A549 (cell line): ENCODE measurements around the gene PDE8B. TPM values are rescaled to one million over a fixed set of nuclear protein-coding genes. Genes with fewer than 3 reads are reported as not detected.

Source experiments
- ATAC-seq, 2 experiments: fragments of 200-7000 bp in 1 of 2; fragments of >200 bp in 1 of 2; cut with Nextera tagmentation in 1 of 2; cut with Tn5 transposase in 1 of 2; 3 replicates each; pipeline versions ENCODE4 v1.8.0 to v1.9.1; 2018 to 2020; ENCODE audit warnings: mild to moderate bottlenecking in 1 of 2, moderate library complexity in 1 of 2
- CTCF ChIA-PET: fragments of 300-600 bp; sonication (Branson Sonifier 250); formaldehyde crosslinking; extraction: SDS; loops from one replicate; lab custom pipeline; 2021; ENCODE audit warnings: antibody characterized with exemption, inconsistent platforms; lab: Yijun Ruan, JAX
- POLR2A ChIA-PET: fragments of 350-600 bp; formaldehyde crosslinking; extraction: SDS; loops from one replicate; lab custom pipeline; 2021; ENCODE audit warnings: antibody characterized with exemption, inconsistent platforms; lab: Yijun Ruan, JAX
- DNase-seq, 2 experiments: peaks; one replicate each; pipeline versions ENCODE4 v3.0.0 to v3.0.0-alpha.2; 2011 to 2016; ENCODE audit warnings: low read depth in 1 of 2, low spot score in 1 of 2
- FAIRE-seq: peaks from 2 replicates; lab custom pipeline; 2011; peaks lifted over from hg19 to GRCh38; lab: Jason Lieb, UNC
- H3K27ac ChIP-seq, 2 experiments: fragments of >200 bp; sonication (Bioruptor Twin); formaldehyde crosslinking; 3 replicates each; pipeline ENCODE4 v1.5.1; 2016 to 2017
- H3K4me1 ChIP-seq: fragments of >200 bp; sonication (Bioruptor Twin); formaldehyde crosslinking; 3 replicates; pipeline ENCODE4 v1.6.1; 2016
- H3K4me2 ChIP-seq: fragments of >200 bp; sonication (Bioruptor Twin); formaldehyde crosslinking; 3 replicates; pipeline ENCODE4 v1.6.1; 2016
- H3K4me3 ChIP-seq: fragments of >200 bp; sonication (Bioruptor Twin); formaldehyde crosslinking; 3 replicates; pipeline ENCODE4 v1.5.1; 2016
- H3K9me3 ChIP-seq: fragments of >200 bp; sonication (Bioruptor Twin); formaldehyde crosslinking; 3 replicates; pipeline ENCODE4 v1.6.1; 2016
- CEBPB ChIP-seq, 2 experiments: fragments of >200 bp in 1 of 2; sonication (Bioruptor Twin) in 1 of 2; formaldehyde crosslinking in 1 of 2; IDR thresholded peaks; 2 replicates each; pipeline ENCODE4 v1.6.1; 2012 to 2016
- EHMT2 ChIP-seq: fragments of 200-600 bp; sonication (generic); IDR thresholded peaks from 2 replicates; pipeline ENCODE4 v1.6.1; 2016; ENCODE audit warnings: antibody characterized with exemption, low read depth, mild to moderate bottlenecking, moderate library complexity
- FOSL2 ChIP-seq, 2 experiments: fragments of 450-650 bp in 1 of 2; fragments of >200 bp in 1 of 2; sonication (Bioruptor Twin) in 1 of 2; formaldehyde crosslinking; IDR thresholded peaks; 2 replicates each; pipeline versions ENCODE4 v1.5.0 to v1.6.1; 2016 to 2020; ENCODE audit warnings: mild to moderate bottlenecking in 1 of 2, moderate library complexity in 1 of 2
- FOXS1 ChIP-seq: fragments of 250-450 bp; sonication (Bioruptor Pico); IDR thresholded peaks from 2 replicates; pipeline ENCODE4 v1.5.0; 2020; ENCODE audit warnings: mild to moderate bottlenecking, moderate library complexity
- HOXB13 ChIP-seq: fragments of 250-450 bp; sonication (Bioruptor Pico); IDR thresholded peaks from 2 replicates; pipeline ENCODE4 v1.5.0; 2020; ENCODE audit warnings: low read depth, mild to moderate bottlenecking, moderate library complexity
- HOXB5 ChIP-seq: fragments of 250-450 bp; sonication (Bioruptor Pico); IDR thresholded peaks from 2 replicates; pipeline ENCODE4 v1.5.0; 2020; ENCODE audit warnings: mild to moderate bottlenecking, moderate library complexity
- JUNB ChIP-seq: fragments of >200 bp; sonication (Bioruptor Twin); formaldehyde crosslinking; IDR thresholded peaks from 2 replicates; pipeline ENCODE4 v1.6.1; 2016
- MAFK ChIP-seq: fragments of 450-650 bp; IDR thresholded peaks from 2 replicates; pipeline ENCODE4 v1.6.1; 2014; ENCODE audit not compliant: partially characterized antibody
- MAZ ChIP-seq: fragments of 150-350 bp; IDR thresholded peaks from 2 replicates; pipeline ENCODE4 v1.6.1; 2014; ENCODE audit warnings: antibody characterized with exemption, low read depth, low read length, borderline replicate concordance
- MYC ChIP-seq: IDR thresholded peaks from 2 replicates; pipeline ENCODE4 v1.6.1; 2012; ENCODE audit warnings: mild to moderate bottlenecking, inconsistent platforms, low read length, improper control_type of control experiment, borderline replicate concordance
- NFE2L2 ChIP-seq: fragments of 150-350 bp; conservative IDR thresholded peaks from 2 replicates; pipeline ENCODE4 v1.6.1; 2014; ENCODE audit warnings: low read length
- NR3C1 ChIP-seq: fragments of >200 bp; sonication (Bioruptor Twin); formaldehyde crosslinking; IDR thresholded peaks from 3 replicates; pipeline ENCODE4 v1.6.1; 2017
- POLR2A ChIP-seq: IDR thresholded peaks from 2 replicates; pipeline ENCODE4 v1.6.1; 2012; ENCODE audit warnings: mild to moderate bottlenecking, low read length
- RAD21 ChIP-seq, 2 experiments: fragments of >200 bp in 1 of 2; sonication (Bioruptor Twin) in 1 of 2; formaldehyde crosslinking in 1 of 2; IDR thresholded peaks in 1 of 2; conservative IDR thresholded peaks in 1 of 2; 2 replicates in 1 of 2; 3 replicates in 1 of 2; pipeline ENCODE4 v1.6.1; 2012 to 2018; ENCODE audit warnings: inconsistent platforms in 1 of 2
- SMC3 ChIP-seq: fragments of >200 bp; sonication (Bioruptor Twin); formaldehyde crosslinking; IDR thresholded peaks from 3 replicates; pipeline ENCODE4 v1.6.1; 2018; ENCODE audit warnings: inconsistent platforms
- ZC3H11A ChIP-seq: fragments of 450-650 bp; IDR thresholded peaks from 2 replicates; pipeline ENCODE4 v1.6.1; 2014; ENCODE audit warnings: antibody characterized with exemption, mild to moderate bottlenecking
- ZFP36 ChIP-seq: fragments of 450-650 bp; IDR thresholded peaks from 2 replicates; pipeline ENCODE4 v1.6.1; 2014; ENCODE audit warnings: borderline replicate concordance; ENCODE audit not compliant: partially characterized antibody
- ZSCAN20 ChIP-seq: fragments of 250-450 bp; sonication (Bioruptor Pico); IDR thresholded peaks from 2 replicates; pipeline ENCODE4 v1.8.0; 2022; ENCODE audit warnings: mild to moderate bottlenecking, moderate library complexity
- WGBS: methylation state at CpG from one replicate; pipeline ENCODE4 v1.1.6; 2017; ENCODE audit errors: missing lambda C conversion rate; 5-methylcytosine and 5-hydroxymethylcytosine counted together
- polyA plus RNA-seq, 4 experiments: library from polyadenylated mRNA; depleted of rRNA in 3 of 4; stranded (reverse); fragments of >200 nt; fragmentation: RNase III in 1 of 4; extraction: RNeasy Plus Mini Kit Qiagen cat#74134 plus additional on column Dnase treatment in 1 of 4; gene quantifications; 2 replicates in 3 of 4; 3 replicates in 1 of 4; pipeline ENCODE4 v1.2.3, GENCODE V29; 2011 to 2017
- TF ChIP-seq, protein P1 (sequence below): IDR thresholded peaks from 2 replicates; pipeline ENCODE4 v1.6.1; 2012; ENCODE audit warnings: low read depth, borderline replicate concordance
- TF ChIP-seq, protein P2 (sequence below): fragments of >200 bp; sonication (Bioruptor Twin); formaldehyde crosslinking; IDR thresholded peaks from 3 replicates; pipeline ENCODE4 v1.5.1; 2016
- TF ChIP-seq, protein P3 (sequence below): fragments of 150-350 bp; IDR thresholded peaks from 2 replicates; pipeline ENCODE4 v1.6.1; 2014; ENCODE audit warnings: low read depth, mild to moderate bottlenecking, low read length
- TF ChIP-seq, protein P4 (sequence below): fragments of >200 bp; sonication (Bioruptor Twin); formaldehyde crosslinking; IDR thresholded peaks from 2 replicates; pipeline ENCODE4 v1.6.1; 2016

PDE8B gene
- polyA plus RNA-seq, 2 of the 4 experiments (the other 2 are of a cell fraction) = 2.0 to 4.0 TPM

DNA sequence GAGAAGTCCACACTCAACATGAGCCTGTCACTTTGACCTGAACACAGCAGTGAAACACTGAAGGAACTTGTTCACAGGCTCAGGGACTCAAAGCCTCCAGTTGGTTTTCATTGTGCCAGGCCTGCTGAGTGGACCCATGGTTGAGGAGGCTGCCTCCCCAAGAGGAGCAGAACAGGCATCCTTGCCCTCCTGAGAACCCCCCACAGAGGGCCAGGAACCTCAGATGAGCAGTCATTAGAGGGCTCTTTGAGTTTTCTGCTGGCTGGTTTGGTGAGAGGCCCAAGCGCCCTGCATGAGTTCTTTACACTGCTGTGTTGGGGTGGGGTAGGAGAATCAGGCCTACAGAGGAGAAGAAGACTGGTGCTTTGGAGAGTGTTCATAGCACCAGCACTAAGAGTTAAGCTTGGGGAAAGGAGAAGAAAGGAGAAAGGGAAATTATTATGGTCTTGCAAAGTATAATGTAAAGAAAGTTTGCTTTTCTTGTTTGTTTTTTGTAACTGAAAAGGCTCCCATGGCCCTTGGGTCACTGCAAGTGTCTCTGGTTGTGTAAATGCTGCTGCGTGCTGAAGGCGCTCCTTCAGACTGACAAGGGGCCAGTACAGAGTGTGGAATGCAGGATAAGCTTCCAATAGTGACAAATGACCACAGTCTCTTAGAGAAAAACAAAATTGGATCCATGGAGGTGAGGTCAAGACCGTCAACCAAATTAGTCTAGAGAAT is 100.2 kb downstream of the PDE8B start:
- Histone ChIP-seq H3K9me3 (no peaks in the 10 kb centered on the region), H3K27ac (no peak overlapping the region), H3K4me2 (no peak overlapping the region), H3K4me1 (peaks cover 11% of the 10 kb centered on the region; the same call in 2 of the 3 replicates), H3K4me3 (no peak overlapping the region)
- ChIA-PET POLR2A (no interaction called here), CTCF (interaction anchor here (0.7 to 0.9 kb wide), 2 partner anchors 10 to 24 kb away, joined by 3 read pairs; no protein-coding TSS in a partner anchor)
- no peak for ATAC-seq
- WGBS = 78% methylated on average over 4 of the region's 4 CpGs
- DNase-seq = no peak
- FAIRE-seq = no peak
- no peak for TF ChIP-seq RAD21 (conservative IDR thresholded peaks at IDR 0.05 in 1 of 2, IDR thresholded peaks at IDR 0.05 in 1 of 2)

DNA sequence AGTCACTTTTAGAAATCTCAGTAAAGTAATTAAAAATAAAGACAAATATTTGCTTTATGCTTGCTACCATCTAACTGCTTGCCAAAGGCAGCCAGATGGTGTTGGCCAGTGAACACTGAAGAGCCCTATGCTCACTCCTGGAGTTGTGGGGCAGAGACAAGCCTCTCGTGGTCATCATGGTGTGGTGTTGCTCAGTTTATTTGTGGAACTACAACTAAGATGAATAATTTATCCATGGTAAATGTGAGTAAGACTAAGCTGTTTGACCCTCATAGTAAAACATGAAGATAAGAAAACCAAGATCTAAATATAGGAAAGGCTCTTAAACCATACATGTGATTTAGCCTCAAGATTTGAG is 100.7 kb downstream of the PDE8B start:
- TF ChIP-seq EHMT2 (no peak), HOXB5 (CRISPR knock-in tag) (no peak), FOXS1 (CRISPR knock-in tag) (no peak)
- TF ChIP-seq, protein P1, sequence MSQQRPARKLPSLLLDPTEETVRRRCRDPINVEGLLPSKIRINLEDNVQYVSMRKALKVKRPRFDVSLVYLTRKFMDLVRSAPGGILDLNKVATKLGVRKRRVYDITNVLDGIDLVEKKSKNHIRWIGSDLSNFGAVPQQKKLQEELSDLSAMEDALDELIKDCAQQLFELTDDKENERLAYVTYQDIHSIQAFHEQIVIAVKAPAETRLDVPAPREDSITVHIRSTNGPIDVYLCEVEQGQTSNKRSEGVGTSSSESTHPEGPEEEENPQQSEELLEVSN = no peak
- H3K27ac ChIP-seq = no peak overlapping the region
- no peak overlapping the region for H3K4me2 ChIP-seq
- whole genome bisulfite sequencing = 79% methylated on average over 1 of the region's 1 CpG
- H3K9me3 ChIP-seq = no peaks in the 10 kb centered on the region
- FAIRE-seq (no peak), ATAC-seq (no peak), DNase-seq (no peak)
- H3K4me1 ChIP-seq = peaks cover 11% of the 10 kb centered on the region; the same call in 2 of the 3 replicates
- ChIA-PET CTCF (interaction anchor here (0.7 to 0.9 kb wide), 2 partner anchors 9 to 23 kb away, joined by 3 read pairs; no protein-coding TSS in a partner anchor), POLR2A (no interaction called here)
- no peak overlapping the region for H3K4me3 ChIP-seq

DNA sequence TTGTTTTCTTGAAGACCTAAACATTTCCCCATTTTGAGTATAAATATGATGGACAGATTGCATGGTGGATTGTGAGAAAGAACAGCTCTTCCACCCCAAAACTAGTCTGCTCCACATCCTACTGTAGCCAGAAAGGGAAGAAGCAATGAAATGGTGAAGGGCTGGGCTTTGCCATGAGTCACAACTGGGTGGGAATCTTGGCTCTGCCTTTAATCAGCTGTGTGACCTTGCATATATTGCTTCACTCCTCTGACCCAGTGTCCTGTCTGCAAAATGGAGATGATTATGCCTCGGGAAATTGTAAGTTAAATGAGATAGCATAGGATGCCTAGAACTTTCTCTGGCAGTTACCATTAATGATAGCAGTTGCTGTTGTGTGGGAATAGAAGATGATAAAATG is 101.9 kb downstream of the PDE8B start:
- DNase-seq = peak in 1 of 2 experiments; percentile 7
- peak; percentile 33 to 54; a peak in 2 of 6 replicates for ATAC-seq
- Histone ChIP-seq H3K9me3 (no peaks in the 10 kb centered on the region), H3K4me3 (no peak overlapping the region), H3K4me1 (peaks cover 11% of the 10 kb centered on the region; the same call in 2 of the 3 replicates), H3K27ac (no peak overlapping the region), H3K4me2 (no peak overlapping the region)
- 67% methylated on average over 1 of the region's 1 CpG for WGBS
- no peak for FAIRE-seq
- ChIA-PET CTCF (no interaction called here), POLR2A (no interaction called here)
- TF ChIP-seq CEBPB (IDR thresholded peaks at IDR 0.05) (peak in 1 of 2 experiments; percentile 45; a peak in 1 of 4 replicates), POLR2A (no peak)

DNA sequence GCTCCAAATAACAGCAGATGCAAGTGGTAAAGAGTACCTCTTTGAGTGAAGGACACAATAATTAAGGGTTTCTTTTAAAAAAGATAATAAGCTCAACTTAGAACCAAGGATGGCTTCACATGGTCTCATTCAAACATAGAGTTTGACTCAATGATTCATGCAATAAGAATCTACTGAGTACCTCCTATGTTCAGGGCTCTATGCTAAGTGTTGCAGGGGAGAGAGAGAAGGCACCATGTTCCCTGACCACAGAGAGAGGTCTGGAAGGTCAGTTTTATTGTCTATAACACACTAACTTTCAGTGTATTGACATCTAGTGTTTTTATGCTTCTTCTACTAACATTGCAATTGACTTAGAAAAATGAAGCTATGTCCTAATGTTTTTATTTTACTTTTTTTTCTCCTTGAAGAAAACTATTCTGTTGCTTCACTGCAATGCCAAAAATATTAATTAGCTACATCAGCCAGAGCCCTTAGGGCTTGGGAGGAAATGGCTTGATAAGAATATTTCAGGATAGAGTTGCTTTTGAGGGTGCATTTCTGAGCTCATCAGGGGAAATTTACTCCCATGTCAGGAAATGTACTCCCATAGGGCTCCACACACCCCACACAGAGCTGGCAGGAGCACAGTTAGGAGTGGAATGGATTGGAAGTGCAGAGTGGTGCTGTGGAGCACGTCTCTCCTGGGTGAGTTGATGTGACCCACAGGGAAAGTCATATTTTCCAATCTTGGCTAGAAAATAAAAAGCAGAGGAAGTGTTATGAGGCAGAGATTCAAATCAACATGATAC is 106.6 kb downstream of the PDE8B start:
- no peak overlapping the region for H3K4me2 ChIP-seq
- DNase-seq (no peak), ATAC-seq (peak in 1 of 2 experiments; percentile 30; a peak in 1 of 6 replicates), FAIRE-seq (no peak)
- no peak for TF ChIP-seq MYC
- TF ChIP-seq NFE2L2 = no peak
- TF ChIP-seq, protein P2, sequence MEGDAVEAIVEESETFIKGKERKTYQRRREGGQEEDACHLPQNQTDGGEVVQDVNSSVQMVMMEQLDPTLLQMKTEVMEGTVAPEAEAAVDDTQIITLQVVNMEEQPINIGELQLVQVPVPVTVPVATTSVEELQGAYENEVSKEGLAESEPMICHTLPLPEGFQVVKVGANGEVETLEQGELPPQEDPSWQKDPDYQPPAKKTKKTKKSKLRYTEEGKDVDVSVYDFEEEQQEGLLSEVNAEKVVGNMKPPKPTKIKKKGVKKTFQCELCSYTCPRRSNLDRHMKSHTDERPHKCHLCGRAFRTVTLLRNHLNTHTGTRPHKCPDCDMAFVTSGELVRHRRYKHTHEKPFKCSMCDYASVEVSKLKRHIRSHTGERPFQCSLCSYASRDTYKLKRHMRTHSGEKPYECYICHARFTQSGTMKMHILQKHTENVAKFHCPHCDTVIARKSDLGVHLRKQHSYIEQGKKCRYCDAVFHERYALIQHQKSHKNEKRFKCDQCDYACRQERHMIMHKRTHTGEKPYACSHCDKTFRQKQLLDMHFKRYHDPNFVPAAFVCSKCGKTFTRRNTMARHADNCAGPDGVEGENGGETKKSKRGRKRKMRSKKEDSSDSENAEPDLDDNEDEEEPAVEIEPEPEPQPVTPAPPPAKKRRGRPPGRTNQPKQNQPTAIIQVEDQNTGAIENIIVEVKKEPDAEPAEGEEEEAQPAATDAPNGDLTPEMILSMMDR = no peak
- TF ChIP-seq, protein P3, sequence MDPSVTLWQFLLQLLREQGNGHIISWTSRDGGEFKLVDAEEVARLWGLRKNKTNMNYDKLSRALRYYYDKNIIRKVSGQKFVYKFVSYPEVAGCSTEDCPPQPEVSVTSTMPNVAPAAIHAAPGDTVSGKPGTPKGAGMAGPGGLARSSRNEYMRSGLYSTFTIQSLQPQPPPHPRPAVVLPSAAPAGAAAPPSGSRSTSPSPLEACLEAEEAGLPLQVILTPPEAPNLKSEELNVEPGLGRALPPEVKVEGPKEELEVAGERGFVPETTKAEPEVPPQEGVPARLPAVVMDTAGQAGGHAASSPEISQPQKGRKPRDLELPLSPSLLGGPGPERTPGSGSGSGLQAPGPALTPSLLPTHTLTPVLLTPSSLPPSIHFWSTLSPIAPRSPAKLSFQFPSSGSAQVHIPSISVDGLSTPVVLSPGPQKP = no peak
- TF ChIP-seq NR3C1 = no peak
- no peak for TF ChIP-seq ZFP36
- no peak for TF ChIP-seq JUNB
- no peak for TF ChIP-seq SMC3
- no peak for TF ChIP-seq MAZ
- no peak for TF ChIP-seq FOSL2 (IDR thresholded peaks at IDR 0.05)
- no peak for TF ChIP-seq FOSL2 (CRISPR knock-in tag; IDR thresholded peaks at IDR 0.05)
- no peak for TF ChIP-seq MAFK
- TF ChIP-seq HOXB13 (CRISPR knock-in tag) = no peak
- no peak for TF ChIP-seq ZC3H11A
- TF ChIP-seq, protein P4, sequence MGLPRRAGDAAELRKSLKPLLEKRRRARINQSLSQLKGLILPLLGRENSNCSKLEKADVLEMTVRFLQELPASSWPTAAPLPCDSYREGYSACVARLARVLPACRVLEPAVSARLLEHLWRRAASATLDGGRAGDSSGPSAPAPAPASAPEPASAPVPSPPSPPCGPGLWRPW = no peak
- no peak for TF ChIP-seq ZSCAN20 (CRISPR knock-in tag)
- H3K27ac ChIP-seq = no peak overlapping the region
- no peaks in the 10 kb centered on the region for H3K9me3 ChIP-seq
- no peak overlapping the region for H3K4me3 ChIP-seq
- CTCF ChIA-PET = interaction anchor here (0.7 to 0.8 kb wide), 3 partner anchors 23 to 173 kb away, joined by 3 read pairs; no protein-coding TSS in a partner anchor
- POLR2A ChIA-PET = no interaction called here
- WGBS = 75% methylated on average over 1 of the region's 1 CpG
- peaks cover 4% of the 10 kb centered on the region; the same call in 1 of the 3 replicates for H3K4me1 ChIP-seq
